Head of caudate nucleus (tissue), 42 donors: ENCODE data around the gene SLC52A3.
A peak's percentile ranks its signal among the peaks of the same experiment; 100 is the strongest.
"Not testable (repeated sequence)": the region's sequence is repeated elsewhere in the genome, so short reads cannot be mapped to it uniquely, and the experiment has no call there.

Experiments
- DNase-seq, 42 donors: peaks; one replicate each; pipeline versions ENCODE4 v3.0.0 to v3.0.0-alpha.2; 2020 to 2021; ENCODE audit warnings: mixed read lengths in 7 of 42
- intact Hi-C: fragments of 100-400 bp; cut with DNase I; formaldehyde crosslinking; loops from one replicate; pipeline ENCODE4 v1.15.0; 2022

SLC52A3 gene

GRCh38 chr20:739736-740135 is 28.6 kb downstream of the SLC52A3 start:
- no peak for DNase-seq
- intact Hi-C loops: loop anchor here (5.0 kb wide), 1 partner anchor 177 kb away; no protein-coding TSS in a partner anchor

- intact Hi-C loops: no loop called here
Observed at GRCh38 chr20:733861-734260, 34.4 kb downstream of the SLC52A3 start.

GRCh38 chr20:732727-733126 is 35.6 kb downstream of the SLC52A3 start:
- peak in 1 of 42 donors; percentile 0 for DNase-seq
- intact Hi-C loops: no loop called here

More at GRCh38 chr20:733861-734260, 34.4 kb downstream of the SLC52A3 start:
- peak in 1 of 42 donors; percentile 12 for DNase-seq

GRCh38 chr20:731891-732560 is 36.3 kb downstream of the SLC52A3 start:
- peak in 1 of 42 donors; percentile 18 for DNase-seq
- intact Hi-C loops: no loop called here

GRCh38 chr20:730005-730404 is 38.3 kb downstream of the SLC52A3 start:
- peak in 1 of 42 donors; percentile 0 for DNase-seq
- intact Hi-C loops: no loop called here

- DNase-seq: peak; percentile 5 to 85 (median 67)
- intact Hi-C loops: no loop called here
Observed at GRCh38 chr20:728256-728944, 39.9 kb downstream of the SLC52A3 start.

GRCh38 chr20:726160-726559 is 42.1 kb downstream of the SLC52A3 start:
- peak in 1 of 42 donors; percentile 16 for DNase-seq
- intact Hi-C loops: no loop called here

- DNase-seq: peak in 1 of 42 donors; percentile 14
- intact Hi-C loops: no loop called here
Observed at GRCh38 chr20:725491-725890, 42.8 kb downstream of the SLC52A3 start.

- intact Hi-C loops, DNase-seq: not testable (repeated sequence)
Observed at GRCh38 chr20:724797-725196, 43.5 kb downstream of the SLC52A3 start.

- intact Hi-C loops: no loop called here
- peak in 1 of 42 donors; percentile 20 for DNase-seq
Observed at GRCh38 chr20:723756-724155, 44.5 kb downstream of the SLC52A3 start.

GRCh38 chr20:722822-723644 is 45.3 kb downstream of the SLC52A3 start:
- DNase-seq: no peak
- intact Hi-C loops: no loop called here

GRCh38 chr20:721876-722275 is 46.4 kb downstream of the SLC52A3 start:
- intact Hi-C loops: no loop called here
- DNase-seq: peak in 1 of 42 donors; percentile 8

GRCh38 chr20:719816-720215 is 48.5 kb downstream of the SLC52A3 start:
- peak in 1 of 42 donors; percentile 7 for DNase-seq
- intact Hi-C loops: no loop called here

- peak in 1 of 42 donors; percentile 6 for DNase-seq
- intact Hi-C loops: no loop called here
Observed at GRCh38 chr20:719068-719467, 49.2 kb downstream of the SLC52A3 start.

- intact Hi-C loops: no loop called here
- DNase-seq: peak in 1 of 42 donors; percentile 9
Observed at GRCh38 chr20:717832-718231, 50.5 kb downstream of the SLC52A3 start.

- intact Hi-C loops: no loop called here
- no peak for DNase-seq
Observed at GRCh38 chr20:717271-717670, 51.0 kb downstream of the SLC52A3 start.

- DNase-seq: no peak
- intact Hi-C loops: no loop called here
Observed at GRCh38 chr20:714453-714852, 53.8 kb downstream of the SLC52A3 start.

GRCh38 chr20:711576-711975 is 56.7 kb downstream of the SLC52A3 start:
- DNase-seq: peak in 1 of 42 donors; percentile 4
- intact Hi-C loops: no loop called here

GRCh38 chr20:710780-711450 is 57.4 kb downstream of the SLC52A3 start:
- DNase-seq: peak in 1 of 42 donors; percentile 9
- intact Hi-C loops: no loop called here
